NCI-H510A (cell line): ENCODE data around the gene FHL5.
"Not testable (repeated sequence)": the region's sequence is repeated elsewhere in the genome, so short reads cannot be mapped to it uniquely, and the experiment has no call there.

Experiments
- DNase-seq: peaks from one replicate; lab custom pipeline; 2025; lab: John Stamatoyannopoulos, UW

The FHL5 gene

GRCh38 chr6:96562886-96563285 lies at the start of gene FHL5:
FHL5 (plus strand) TSS chr6:96563128; CDS start chr6:96603614, 40,486 bp downstream.
- no peak for DNase-seq

- DNase-seq: no peak
Observed at GRCh38 chr6:96520171-96521115, 42.5 kb upstream of the FHL5 start.

GRCh38 chr6:96521306-96521643 lies 41.7 kb upstream of the FHL5 start:
- DNase-seq: no peak

GRCh38 chr6:96521644-96522464 lies 41.1 kb upstream of the FHL5 start, which contains the start of gene UFL1:
UFL1 (plus strand) TSS chr6:96521806; CDS start chr6:96521874, 68 bp downstream.
- DNase-seq: peak; percentile 87

GRCh38 chr6:96522465-96523009 lies 40.4 kb upstream of the FHL5 start:
- no peak for DNase-seq

GRCh38 chr6:96528193-96528592 lies 34.7 kb upstream of the FHL5 start:
- DNase-seq: no peak

GRCh38 chr6:96532399-96532798 lies 30.5 kb upstream of the FHL5 start:
- DNase-seq: no peak

GRCh38 chr6:96537726-96538125 lies 25.2 kb upstream of the FHL5 start:
- DNase-seq: no peak

- no peak for DNase-seq
Observed at GRCh38 chr6:96542702-96543101, 20.2 kb upstream of the FHL5 start.

- DNase-seq: no peak
Observed at GRCh38 chr6:96545882-96546281, 17.0 kb upstream of the FHL5 start.

- no peak for DNase-seq
Observed at GRCh38 chr6:96547654-96548053, 15.3 kb upstream of the FHL5 start.

GRCh38 chr6:96554558-96554957 lies 8.4 kb upstream of the FHL5 start:
- no peak for DNase-seq

- DNase-seq: not testable (repeated sequence)
Observed at GRCh38 chr6:96559740-96560139, 3.2 kb upstream of the FHL5 start.

GRCh38 chr6:96563853-96564252 lies 925 bp downstream of the FHL5 start:
- DNase-seq: no peak

GRCh38 chr6:96570053-96570452 lies 7.1 kb downstream of the FHL5 start:
- DNase-seq: no peak

- no peak for DNase-seq
Observed at GRCh38 chr6:96571551-96571950, 8.6 kb downstream of the FHL5 start.

- DNase-seq: no peak
Observed at GRCh38 chr6:96575359-96575758, 12.4 kb downstream of the FHL5 start.

- DNase-seq: no peak
Observed at GRCh38 chr6:96576221-96576620, 13.3 kb downstream of the FHL5 start.

GRCh38 chr6:96582021-96582420 lies 19.1 kb downstream of the FHL5 start:
- no peak for DNase-seq

- DNase-seq: no peak
Observed at GRCh38 chr6:96582436-96582835, 19.5 kb downstream of the FHL5 start.

- no peak for DNase-seq
Observed at GRCh38 chr6:96604420-96604819, 41.5 kb downstream of the FHL5 start.

GRCh38 chr6:96608074-96608473 lies 45.1 kb downstream of the FHL5 start:
- no peak for DNase-seq

GRCh38 chr6:96610019-96610418 lies 47.1 kb downstream of the FHL5 start:
- DNase-seq: no peak
